GM21619 (cell line): ENCODE data around the gene MATK.

Source experiments
- ATAC-seq: cut with Tn5 transposase; IDR thresholded peaks from one replicate; pipeline ENCODE4 v1.9.1; 2021; ENCODE audit not compliant: unreplicated experiment

The MATK gene

DNA sequence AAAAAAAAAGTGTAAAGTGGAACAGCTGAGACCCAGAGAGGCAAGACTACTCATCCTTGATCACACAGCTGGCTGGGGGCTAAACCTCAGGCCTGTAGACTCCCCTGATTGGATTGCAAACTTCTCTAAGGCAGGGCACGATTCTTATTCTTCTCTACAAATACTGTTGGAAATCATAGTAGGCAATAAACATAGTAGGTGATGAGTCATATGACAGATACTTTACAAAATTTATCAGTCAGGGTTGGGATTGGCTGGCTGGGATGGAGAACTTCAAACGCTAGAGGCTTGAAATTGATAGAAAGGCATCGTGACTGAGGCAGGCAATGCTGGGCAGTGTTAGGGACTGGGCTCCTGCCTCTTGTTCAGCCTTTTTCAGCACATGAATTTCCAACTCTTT is 5.9 kb upstream of the MATK start:
- ATAC-seq, result no peak

DNA sequence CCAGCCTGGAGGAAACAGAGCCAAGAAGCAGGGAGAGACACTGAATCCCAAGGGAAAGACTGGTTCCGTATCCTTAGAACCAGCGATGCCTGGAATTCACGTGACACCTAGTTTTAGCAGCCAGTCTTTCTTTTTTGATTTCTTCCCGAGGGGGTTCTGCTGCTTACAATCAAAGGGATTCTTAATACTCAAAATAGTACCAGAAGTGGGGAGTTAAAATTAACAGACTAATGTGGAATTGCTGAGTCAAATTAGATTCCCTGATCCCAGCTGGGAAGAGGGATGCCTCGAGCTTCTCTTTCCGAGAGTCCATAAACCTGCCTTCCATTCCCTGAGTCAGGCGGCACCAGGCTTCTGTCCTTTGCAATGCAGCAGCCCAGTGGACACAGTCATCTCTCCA is 4.8 kb upstream of the MATK start:
- ATAC-seq, result no peak

DNA sequence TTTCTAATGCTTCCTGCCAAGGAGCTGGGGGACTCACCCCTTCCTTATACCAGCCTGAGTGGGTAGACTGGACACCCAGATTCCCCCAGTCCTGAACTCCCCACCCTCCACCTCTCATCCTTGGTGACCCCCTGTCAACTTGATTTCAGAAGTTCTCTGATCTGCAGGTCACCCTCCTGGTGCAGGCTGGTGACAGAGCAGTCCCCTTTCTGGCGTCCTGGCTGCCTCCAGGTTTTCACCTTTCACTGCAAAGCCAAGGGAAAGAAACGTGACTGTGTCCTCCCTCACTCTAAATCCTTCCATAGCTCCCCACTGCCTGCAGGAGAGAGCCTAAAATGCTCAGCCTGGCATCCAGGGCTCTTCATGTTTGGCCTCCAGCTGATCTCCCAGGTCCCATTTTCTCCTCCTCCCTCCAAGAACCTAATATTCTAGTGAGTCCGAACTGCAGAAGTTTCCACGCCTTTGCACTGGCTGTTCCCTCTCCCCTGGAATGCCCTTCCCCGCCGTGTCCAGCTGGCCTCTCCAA is 4.1 kb upstream of the MATK start:
- no peak for ATAC-seq

DNA sequence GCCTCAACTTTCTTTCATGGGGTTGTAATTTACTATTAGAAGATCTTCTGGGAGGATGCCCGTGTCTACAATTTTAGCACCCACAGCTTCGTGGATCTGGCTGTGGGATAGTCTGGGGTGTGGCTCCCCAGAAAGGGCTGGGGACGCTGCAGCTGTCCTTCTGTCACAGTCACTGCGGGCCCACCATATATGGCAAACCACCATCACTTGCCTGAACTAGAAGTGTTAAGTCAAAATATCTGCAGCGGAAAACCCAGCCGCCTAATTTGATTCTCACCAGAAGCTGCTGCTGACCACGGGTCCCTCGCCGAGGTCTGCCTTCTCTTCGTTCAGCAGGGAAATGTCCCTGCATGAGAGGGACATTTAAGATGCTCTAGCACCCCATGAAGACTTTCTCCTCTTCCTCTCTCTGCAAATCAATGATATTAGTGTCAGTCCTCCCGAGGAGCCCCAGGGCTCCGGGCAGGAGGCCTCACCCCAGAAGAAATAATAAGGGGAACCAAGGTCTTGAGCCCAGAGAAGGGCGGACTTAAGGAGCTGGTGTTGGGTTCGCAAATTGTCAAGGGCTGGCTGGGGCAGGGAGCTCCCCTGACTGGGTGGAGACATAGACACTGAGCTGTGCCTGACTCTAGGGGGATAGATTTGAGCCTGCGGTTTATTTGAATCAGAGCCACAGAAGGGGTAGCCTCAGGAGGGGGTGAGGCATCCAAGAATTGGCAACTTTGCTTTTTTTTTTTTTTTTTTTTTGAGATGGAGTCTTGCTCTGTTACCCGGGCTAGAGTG is 3.0 kb upstream of the MATK start:
- ATAC-seq, result no peak

DNA sequence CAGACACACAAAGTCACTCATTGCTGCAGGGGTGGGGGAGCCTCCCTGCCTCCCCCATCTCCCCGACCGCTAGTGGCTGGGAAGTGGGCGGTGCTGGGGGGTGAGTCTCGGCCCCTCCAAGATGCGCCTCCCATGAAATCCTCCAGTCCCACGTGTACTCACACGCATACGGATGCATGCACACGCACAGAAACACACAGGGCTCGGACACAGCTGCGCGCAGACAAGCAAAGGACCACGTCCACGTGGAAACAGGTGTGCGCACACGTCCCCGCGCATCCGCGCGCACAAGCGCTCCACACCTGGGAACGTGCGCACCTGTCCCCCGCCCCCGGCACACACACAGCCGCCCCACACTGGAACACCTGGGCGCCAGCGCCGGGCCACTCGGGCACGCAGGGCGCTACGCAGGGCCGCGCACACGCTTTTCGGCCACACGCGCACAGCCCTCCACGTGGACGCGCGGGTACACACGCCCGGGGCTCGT is 687 bp downstream of the MATK start:
- ATAC-seq, result no peak

DNA sequence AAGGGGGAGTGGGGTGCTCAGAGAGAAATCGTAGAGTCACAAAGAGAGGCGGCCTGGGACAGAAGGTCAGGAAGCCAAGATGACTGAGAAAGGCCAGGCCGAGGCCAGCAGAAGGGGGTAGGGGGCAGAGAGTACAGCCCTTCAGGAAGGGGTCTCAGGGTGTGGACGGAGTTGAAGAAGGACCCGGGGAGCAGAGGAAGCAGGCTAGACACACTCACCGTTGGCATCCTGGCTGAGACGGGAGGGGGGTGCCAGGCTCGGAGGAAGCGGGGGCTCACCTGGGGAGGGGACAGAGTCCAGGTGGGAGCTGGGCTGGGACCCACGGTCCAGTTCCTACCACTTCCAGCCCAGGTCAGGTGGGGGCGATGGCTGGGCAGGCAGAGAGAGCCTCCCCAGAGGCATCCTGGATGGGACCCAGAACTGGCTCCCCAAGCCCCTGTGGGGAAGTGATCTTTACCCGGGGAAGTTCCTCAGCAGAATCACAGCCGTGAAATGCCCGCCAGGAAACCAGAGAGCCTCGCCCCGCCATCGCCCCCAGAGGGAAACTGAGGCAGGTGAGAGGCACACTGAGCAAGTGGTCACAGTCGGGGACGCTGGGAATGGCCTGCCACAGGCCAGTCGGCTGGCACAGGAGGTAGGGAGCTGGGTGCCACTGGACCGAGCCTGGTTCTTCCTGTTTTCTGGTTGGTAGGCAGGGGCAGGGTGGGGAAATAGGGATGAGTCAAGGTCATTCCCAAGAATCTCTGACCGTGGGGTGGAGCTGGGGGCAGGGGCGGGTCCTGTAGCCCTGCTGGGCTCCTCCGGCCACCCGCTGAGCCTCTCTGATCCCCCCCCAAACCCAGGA is 1.4 kb downstream of the MATK start:
- ATAC-seq, result no peak

DNA sequence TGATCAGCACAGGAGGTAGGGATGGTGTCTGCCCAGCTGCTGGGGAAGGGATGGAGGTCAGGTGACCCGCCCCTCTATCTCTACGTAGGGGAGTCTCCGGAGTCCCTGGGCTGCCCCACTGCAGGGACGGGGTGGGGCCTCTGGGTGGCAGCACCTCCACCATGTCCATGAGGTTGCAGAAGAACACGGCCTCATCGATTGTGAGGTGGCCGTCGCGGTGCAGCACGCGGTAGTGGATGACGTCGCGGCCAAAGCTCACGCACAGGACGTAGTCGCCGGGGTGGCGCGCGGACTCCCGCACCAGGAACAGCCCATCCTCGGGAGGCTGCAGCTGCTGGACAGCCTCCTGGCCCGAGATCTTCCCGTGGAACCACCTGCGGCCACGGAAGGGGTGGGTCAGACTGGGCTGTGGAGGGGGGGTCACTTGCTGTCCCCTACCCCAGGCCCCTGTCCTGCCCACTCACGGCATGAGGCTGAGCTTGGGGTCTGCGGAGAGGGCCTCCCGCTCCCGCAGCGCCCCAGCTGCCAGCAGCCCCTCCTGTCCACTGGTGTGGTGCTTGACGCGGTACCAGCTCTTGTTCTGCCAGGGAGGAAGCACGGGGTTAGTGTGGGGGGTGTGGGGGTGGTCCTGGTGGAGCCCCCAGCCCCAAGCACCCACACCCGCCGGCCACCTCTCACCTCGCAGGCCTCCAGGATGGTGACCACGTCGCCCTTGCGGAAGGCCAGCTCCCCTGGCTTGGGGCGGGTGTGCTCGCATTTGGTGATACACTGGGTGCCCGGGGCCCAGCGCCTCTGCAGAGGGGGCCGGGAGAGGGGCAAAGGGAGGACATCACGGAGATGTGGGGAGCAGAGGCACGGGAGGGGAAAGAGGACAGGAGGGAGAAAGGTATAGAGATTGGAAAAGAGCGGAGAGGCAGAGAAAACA is 2.3 kb downstream of the MATK start:
- ATAC-seq, result no peak

DNA sequence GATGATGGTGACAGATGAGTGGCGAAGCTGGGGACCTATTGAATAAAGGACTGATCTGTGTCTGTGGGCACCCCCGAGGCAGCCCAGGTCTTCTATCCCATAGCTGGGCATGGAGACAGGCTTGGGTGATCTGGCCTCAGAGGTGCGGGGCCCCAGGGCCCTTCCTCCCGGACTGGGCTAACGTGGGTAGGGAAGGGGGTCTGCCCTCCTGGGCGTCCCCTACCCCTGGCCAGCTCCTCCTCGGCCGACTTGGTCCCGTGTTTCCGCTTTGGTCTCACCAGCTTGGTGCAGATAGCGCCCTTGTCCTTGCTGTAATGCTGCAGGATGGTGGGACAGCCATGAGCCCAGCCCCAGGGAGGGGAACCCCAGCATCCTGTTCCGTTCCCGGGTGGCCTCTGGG is 3.3 kb downstream of the MATK start:
- ATAC-seq, result no peak

DNA sequence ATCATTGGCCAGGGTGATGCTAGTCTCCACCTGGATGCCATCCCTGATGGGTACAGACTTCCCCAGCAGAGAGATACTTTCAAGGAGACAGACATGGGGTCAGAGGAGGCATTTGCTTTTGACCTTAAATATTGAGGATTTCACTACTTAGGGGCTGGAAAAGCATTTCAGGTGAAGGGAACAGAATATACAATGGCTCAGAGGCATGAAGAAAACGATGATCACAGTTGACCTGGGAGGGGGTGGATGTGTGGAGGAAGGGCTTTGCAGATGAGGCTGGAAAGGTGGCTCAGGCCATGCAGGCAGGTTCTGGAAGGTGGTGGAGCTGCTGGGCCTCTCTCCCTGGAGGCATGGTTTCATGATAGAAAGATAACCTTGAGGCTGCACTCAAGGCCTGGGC is 3.9 kb downstream of the MATK start:
- ATAC-seq, result no peak

DNA sequence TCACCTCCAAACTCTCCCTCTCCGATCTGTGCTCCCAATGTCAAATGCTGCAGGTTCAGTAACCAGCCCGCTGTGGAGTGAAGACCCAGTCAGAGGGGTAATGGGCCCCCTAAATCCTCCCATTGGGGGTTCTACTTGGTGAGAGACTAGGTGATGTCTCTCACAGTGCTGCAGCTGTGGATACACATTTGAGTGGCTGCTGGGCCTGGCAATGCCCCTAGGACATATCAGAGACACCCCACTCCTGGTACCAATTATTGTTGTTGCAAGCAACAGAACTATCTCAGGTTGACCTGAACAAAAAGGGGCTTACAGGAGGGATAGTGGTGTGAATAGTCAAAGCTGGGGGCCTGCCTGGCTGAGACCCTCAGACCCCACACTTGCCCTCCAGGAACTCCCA is 4.6 kb downstream of the MATK start:
- ATAC-seq, result no peak

DNA sequence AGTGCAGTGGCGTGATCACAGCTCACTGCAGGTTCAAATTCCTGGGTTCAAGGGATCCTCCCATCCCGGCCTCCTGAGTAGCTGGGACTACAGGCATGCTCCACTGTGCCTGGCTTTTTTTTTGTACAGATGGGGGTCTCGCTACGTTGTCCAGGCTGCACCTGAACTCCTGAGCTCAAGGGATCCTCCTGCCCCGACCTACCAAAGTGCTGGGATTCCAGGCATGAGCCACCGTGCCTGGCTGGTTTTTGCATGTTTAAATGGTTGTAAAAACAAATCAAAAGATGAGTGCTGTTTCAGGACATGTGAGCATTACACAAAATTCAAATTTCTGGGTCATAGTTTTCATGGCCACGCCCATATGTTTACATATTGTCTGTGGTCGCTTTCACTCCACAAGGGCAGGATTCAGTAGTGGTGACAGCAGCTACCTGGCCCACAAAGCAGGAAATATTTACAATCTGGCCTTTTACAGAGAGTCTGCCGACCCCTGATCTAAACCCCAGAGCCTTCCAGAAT is 5.3 kb downstream of the MATK start:
- ATAC-seq, result no peak

DNA sequence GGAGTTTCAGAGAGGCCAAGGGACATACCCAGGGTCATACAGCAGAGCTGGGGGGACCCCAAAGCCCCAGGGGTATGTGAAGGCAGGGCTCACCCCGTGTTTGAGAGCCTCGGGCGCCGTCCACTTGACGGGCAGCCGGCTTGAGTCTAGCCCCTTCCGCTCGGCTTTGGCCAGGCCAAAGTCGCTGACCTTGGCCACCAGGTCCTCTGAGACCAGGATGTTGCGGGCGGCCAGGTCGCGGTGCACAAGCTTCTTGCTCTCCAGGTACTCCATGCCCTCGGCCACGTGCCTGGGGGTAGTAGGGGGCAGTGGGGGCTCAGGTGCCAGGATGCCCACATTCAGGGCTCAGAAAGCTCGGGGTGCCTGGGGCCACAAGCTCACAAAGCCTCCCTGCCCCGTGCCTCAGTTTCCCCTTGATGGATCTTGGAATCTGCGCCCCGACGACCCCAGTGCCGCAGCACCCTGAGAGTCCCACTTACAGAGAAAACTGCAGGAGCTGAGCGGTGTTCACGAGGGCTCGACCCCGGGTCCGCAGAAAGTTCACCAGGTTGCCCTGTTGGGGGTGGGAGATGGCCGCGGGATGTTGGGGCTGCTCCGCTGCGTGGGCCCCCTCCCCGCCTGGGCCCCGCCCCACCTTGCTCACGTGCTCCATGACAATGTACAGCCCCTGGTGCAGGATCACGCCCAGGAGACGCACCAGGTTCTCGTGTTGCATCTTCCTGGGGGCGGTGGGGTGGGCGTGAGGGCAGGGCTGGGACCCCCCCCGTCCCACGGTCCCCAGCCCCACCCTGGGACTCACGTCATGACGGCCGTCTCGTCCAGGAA is 7.1 kb downstream of the MATK start:
- no peak for ATAC-seq

DNA sequence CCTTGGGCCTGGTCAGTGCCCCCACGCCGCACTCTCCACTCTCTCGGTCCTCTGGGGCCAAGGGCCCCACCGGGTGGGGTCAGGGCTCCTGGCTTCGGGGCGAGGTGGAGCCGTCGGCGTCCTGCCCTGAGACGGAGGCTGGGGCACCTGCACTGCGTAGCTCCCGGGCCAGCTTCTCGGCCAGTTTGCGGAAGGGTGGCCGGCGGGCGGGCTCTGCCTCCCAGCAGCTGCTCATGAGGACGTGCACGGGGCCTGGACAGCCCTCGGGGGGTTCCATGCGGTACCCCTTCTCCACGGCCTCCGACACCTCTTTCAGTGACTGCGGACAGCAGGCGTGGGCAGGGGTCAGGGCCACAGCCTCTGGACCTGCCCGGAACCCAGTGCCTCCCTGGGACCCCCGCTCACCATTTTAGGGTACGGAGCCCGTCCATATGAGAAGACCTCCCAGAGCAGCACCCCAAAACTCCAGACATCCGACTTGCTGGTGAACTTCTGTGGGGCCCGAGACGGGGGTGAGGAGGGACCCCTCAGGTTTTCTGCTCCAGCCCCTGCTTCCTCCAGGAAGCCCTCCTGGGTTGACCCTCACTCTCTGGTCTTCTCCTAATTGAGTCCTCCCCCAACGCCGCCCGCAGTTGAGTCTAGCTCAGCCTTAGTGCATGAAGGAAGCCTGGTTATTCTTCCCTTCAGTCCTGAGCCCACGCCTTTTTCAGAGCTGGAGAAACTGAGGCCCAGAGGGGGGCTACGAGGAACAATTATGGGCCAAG is 7.9 kb downstream of the MATK start:
- no peak for ATAC-seq

DNA sequence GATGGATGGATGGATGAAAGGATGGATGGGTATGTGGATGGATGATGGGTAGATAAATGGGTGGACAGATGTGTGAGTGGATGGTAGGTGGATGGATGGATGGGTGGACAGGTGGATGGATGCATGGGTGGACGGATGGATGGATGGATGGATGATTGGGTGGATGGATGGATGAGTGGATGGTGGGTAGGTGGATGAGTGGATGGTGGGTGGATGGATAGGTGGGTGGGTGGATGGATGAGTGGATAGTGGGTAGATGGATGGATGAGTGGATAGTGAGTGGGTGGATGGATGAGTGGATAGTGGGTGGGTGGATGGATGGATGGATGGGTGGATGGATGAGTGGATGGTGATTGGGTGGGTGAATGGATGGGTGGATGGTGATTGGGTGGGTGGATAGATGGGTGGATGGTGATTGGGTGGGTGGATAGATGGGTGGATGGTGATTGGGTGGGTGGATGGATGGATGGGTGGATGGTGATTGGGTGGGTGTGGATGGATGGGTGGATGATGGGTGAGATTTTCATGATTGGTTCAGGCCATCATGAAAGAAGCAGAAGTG is 9.6 kb downstream of the MATK start:
- no peak for ATAC-seq

DNA sequence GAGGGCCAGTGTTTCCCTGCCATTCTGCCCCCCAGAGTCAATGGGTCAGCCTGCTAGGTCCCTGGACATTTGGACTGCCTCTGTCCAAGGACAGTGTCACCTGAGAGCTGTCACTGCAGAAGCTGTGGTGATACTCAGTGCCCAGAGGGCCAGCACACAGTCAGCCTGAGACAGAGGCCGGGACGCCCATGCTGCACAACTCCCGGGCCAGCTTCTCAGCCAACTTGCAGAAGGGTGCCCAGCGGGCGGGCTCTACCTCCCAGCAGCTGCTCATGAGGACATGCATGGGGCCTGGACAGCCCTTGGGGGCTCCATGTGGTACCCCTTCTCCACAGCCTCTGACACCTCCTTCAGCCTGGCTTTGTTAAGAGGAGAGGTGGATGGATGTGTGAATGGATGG is 10.3 kb downstream of the MATK start:
- no peak for ATAC-seq

DNA sequence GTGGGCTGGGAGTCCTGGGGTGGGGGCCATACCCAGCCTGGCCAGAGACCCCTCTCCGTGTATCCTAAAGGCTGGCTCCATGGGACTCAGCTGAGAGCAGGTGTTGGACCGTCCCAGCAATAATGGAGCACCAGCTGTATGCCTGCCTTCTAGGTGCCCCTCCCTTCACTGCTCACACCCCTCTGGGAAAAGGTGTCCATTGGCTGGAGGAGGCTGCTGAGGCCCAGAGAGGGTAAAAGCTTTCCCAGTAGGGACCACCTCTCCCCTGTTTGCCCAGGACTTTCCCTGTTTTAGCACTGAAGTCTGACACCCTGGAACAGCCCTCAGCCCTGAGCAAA is 10.8 kb downstream of the MATK start:
- no peak for ATAC-seq

DNA sequence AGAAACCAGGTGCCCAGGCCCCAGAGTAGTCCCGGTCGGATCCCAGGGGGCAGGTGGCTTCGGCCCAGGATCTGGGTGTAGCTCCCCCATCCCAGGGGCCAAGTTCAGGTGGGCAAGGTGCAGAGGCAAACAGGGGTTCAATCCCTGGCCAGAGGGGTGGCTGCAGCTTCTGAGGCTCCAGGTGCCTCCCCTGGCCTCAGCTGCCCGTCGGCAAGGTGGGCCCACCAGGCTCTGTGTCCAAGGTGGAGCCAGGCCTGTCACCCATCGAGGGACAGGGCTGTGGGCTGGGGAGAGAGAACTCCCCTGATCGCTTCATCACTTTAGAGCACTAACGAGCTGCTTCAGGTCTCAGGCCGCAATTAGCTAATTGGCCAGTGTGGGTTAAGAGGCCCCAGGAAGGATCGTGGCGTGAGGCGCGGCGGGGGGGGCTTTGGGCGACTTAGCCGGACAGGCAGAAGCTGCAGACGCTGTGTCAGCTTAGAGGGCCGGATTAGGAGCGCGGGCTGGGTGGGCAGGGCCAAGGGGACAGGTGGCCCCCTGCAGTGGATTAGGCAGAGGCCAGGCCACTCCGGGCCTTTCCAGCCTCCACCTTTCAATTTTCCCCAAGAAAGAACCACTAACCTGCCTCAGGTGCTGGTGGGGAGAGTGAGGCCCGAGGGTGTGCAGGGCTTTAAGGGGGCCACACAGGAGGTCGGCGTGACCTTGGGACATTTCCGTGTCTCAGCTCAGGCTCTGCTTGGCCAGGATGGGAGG is 11.4 kb downstream of the MATK start:
- ATAC-seq, result no peak

DNA sequence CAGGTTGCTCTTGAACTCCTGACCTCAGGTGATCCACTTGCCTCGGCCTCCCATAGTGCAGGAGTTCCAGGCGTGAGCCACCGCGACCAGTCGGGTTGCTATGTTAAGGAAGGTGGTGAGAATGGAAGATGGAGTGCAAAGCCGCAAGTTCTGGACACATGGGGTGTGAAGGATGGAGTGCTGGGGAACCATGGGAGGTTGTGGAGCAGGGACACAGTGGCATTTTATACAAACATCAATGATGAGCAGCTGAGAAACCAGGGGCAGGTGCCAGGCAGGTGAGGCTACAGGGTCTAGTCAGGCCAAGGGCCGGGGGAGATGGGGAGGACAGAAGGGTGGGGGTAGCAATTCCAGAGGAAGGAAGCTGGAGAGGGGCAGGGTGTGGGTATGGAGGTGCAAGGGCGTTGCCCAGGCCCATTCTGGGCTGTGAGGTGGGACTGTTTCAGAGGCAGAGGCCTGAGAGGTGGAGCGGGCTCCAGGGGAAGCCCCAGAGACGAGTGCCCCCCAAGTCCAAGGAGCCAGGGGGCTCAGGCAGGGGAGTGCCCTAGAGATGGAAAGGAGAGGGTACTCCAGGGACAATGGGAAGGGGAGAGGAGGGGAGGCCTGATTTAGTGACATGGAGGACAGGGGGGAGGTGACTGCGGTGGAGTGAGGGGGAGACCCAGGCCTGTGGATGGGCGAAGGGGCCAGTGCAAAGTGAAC is 12.2 kb downstream of the MATK start:
- ATAC-seq, result no peak
